Stimulated activated CD8-positive, alpha-beta memory T cell treated with anti-CD3 and anti-CD28 coated beads, Interleukin-15, amount 100 ng/mL, for 1 hour (primary cell): ENCODE results near the gene SMTNL1.

Experiments
- DNase-seq: peaks from one replicate; pipeline ENCODE4 v3.0.0-alpha.2; 2020; ENCODE audit warnings: low read depth

The SMTNL1 gene

GRCh38 chr11:57536947-57537619, at the start of gene SMTNL1:
SMTNL1 (plus strand) TSS chr11:57537595; CDS start chr11:57542643, 5,048 bp downstream.
- DNase-seq: no peak

DNA sequence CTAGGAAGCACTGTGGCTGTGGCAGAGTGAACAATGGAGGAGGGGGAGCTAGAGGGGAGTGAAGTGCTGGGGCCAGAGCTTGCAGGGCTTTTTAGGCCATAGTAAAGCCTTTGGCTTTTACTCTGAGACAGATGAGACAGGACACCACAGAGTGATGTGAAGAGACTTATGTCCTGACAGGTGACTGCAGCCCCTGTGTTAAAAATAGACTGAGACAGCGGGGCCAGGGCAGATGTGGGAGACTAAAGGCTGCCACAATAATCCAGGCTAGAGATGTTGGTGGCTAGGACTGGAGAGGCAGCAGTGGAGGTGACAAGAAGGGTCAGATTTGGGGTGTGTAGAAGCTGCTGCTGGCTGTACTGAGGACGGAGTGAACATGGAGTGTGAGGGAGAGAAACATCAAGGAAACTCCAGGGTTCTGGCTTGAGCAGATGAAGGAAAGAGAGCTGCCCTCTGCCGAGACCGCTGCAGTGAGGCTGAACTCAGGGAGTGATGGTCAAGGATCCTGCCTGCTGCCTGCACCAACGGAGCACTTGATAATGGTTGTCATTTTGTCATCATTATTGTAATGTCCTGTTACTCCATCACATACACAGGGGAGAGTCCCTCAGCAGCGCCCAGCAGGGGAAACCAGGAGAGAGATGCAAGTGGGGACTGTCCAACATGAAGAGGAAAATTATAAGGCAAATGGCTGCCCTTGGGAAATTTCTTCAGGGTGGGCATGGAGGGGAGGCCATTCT, 49.3 kb upstream of the SMTNL1 start:
- no peak for DNase-seq

GRCh38 chr11:57490456-57491248, 46.7 kb upstream of the SMTNL1 start:
- no peak for DNase-seq

- DNase-seq: no peak
Measured at GRCh38 chr11:57491371-57492061, 45.9 kb upstream of the SMTNL1 start.

DNA sequence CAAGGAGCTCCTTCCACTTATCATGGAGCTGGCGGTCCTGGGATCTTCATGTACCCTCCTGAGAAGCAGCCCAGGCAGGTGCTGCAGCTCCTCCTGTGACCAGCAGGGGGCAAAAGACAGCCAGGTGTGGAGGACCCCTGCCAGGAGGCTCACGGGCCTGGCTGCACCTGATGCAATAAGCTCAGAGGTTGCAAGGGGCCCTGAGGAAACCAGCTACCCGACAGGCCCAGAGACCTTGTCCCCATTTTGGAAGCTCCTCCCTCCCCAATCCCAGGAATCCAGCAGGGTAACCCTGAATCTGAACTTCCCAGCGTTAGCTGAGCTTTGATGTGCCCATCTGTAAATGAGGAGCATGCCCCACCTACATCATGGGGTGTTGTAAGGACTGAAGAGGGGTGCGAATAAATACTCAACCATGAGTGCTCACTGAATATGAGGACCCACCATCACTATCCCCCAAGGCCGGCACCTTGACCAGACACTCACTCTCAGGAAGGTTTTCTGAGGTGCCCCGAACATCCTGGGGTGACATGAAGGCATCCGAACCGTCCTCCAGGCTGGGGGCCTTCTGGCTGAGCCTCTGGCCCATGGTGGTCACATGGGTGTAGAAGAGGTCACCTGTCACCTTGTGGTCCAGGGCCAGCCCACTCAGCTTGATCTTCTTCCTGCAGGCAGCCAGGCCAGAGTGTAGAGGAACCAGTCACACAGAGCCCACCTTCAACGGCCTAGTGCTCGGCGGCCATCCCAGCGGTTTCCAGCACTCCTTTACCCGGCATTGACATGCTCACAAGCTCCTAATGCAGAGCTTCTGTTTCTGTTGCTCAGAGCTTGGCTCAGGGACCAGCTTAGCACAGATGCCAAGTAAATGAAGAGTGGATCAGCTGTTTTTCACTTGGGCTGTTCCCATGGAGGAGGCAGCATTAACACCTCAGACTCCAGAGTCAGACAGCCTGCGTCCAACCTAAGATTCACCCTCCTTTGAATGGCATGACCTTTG, 43.6 kb upstream of the SMTNL1 start:
- peak; percentile 59 for DNase-seq

DNA sequence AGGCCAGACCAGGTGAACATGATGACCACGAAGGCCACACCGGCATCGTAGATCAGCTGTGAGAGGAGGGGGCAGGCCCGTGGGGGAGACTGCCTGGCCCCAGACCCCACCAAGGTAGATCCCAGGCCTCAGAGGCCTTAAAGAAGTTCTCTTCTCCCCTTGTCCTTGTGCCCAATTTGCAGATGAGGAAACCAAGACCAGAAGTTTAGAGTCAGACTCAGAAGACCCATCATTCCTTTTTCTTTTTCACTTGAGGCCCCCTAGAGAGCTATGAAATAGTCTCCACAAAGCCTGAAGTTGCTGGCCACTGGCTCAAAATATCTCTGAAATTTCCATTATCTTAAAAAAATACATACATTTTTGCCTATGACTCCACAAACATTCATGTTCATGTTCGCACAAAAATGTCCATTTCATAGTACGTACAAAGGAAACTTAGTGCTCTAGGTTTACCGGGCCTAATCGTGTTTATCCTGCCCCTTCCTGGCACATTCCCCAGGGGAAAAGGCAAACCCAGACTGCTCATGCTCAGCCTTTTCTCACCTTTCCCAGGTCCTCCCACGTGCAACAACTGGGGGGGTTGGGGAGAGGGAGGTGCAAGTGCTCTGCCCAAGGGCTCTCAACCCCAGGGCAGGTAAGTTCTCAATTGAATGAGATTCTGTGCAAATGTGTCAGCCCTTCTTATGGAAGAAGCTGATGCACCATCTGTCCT, 41.1 kb upstream of the SMTNL1 start:
- DNase-seq: no peak

- no peak for DNase-seq
Measured at GRCh38 chr11:57497303-57498247, 39.8 kb upstream of the SMTNL1 start.

- DNase-seq: no peak
Measured at GRCh38 chr11:57498540-57498939, 38.9 kb upstream of the SMTNL1 start.

- no peak for DNase-seq
Measured at GRCh38 chr11:57499413-57499982, 37.9 kb upstream of the SMTNL1 start.

DNA sequence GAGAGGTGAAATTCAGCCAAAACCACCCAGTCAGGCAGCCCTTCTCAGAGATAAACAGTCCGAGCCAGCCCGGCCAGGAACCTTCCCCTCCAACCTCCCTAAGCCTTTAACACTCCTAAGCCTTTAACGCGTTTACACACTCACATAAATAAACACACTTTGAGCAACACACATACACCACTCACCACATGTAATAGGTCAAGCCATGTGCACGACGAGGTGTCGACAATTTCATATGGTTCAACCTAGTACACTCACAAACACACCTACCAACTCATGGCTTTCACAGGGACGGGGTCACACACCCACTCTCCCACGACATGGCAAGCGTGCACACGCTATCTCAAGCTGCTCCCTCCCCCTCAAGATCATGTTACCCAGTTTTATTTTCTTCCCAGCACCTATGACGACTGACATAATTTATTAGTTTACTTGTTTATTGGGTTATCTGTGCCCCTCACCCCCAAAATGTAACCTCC, 37.4 kb upstream of the SMTNL1 start:
- no peak for DNase-seq

- no peak for DNase-seq
Measured at GRCh38 chr11:57500515-57500914, 36.9 kb upstream of the SMTNL1 start.

GRCh38 chr11:57500926-57501325, 36.5 kb upstream of the SMTNL1 start:
- no peak for DNase-seq

DNA sequence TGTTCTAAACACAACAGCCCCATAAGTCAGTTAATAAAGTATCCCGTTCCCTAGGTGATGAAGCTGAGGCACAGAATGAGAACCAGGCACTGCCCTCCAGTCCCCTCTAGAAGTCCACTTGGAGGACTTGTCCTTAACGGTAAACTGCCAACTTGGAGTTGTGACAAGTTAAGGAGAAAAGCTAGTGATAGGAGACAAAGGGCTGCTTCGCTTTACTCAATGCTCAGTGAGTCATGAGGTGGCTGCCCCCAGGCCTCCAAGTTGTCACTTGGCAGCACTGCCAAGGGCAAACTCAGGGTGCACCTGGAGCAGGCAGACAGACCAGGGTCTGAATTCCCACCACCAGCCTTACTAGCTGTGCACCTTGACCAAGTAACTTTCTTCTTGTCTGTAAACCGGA, 35.4 kb upstream of the SMTNL1 start:
- DNase-seq: no peak

DNA sequence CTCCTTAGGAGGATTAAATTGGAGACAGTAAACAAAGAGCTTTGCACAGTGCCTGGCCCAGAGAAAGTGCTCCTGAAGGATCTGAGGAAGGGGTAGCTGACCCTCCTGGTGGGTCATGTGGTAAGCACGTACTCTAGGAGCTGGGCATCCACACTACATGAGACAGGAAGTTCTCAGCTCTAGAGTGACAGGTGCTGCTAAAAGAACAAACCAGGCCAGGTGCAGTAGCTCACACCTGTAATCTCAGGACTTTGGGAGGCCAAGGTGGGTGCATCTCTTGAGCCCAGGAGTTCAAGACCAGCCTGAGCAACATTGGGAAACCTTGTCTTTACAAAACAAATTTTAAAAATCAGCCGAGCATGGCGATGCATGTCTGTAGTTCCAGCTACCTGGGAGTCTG, 35.0 kb upstream of the SMTNL1 start:
- no peak for DNase-seq

- DNase-seq: no peak
Measured at GRCh38 chr11:57502870-57503269, 34.5 kb upstream of the SMTNL1 start.

DNA sequence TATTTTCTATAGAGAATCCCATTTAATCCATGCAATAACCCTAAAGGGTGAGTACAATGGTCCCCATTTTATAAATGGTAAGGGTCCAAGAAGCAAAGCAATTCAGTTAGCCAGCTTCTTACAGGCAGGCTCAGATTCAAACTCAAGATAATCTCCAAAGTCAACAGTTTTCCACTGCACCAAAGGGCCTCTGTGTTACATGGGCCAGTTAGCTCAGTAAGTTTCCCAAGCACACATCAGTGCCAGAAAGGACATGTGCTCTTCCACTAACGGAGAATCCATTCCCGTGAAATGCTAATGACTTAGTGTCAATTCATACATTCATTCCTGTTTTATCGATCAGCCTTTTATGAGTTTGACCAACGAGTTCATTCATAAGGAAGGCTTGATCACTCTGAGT, 32.9 kb upstream of the SMTNL1 start:
- no peak for DNase-seq

DNA sequence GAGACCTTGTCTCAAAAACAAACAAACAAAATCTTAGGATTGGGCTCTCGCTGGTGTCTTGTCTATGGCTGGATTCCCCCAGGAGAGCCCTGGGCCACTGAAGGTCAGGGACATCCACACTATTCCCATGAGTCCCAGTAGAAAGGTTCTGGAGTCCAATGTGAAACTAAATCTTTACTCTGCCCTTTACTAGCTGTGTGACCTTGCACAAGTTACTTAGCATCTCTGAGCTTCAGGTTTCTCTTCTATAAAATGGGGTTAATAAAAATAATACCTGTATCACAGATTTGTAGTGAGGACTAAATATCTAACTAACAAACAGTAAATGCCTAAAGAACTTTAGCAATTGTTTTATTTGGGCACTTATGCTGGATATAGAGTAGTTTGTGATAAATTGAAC, 30.9 kb upstream of the SMTNL1 start:
- no peak for DNase-seq

- no peak for DNase-seq
Measured at GRCh38 chr11:57508341-57509170, 28.8 kb upstream of the SMTNL1 start.
